H9 (cell line): ENCODE results near the gene PSMB9. TPM values are rescaled to one million over a fixed set of nuclear protein-coding genes. Genes with fewer than 3 reads are reported as not detected.

Experiments used
- DNase-seq: peaks from one replicate; pipeline ENCODE4 v3.0.0-alpha.2; 2017
- H2AFZ ChIP-seq: one replicate; pipeline ENCODE4 v1.6.1; 2013; ENCODE audit warnings: mild to moderate bottlenecking, low read length, control low read depth, moderate library complexity
- H2AK5ac ChIP-seq: 2 replicates; pipeline ENCODE4 v1.6.1; 2013; ENCODE audit warnings: low read length, control low read depth, mixed read lengths; ENCODE audit not compliant: insufficient read length
- H2BK120ac ChIP-seq: one replicate; pipeline ENCODE4 v1.6.1; 2013; ENCODE audit warnings: low read depth, mild to moderate bottlenecking, low read length, control low read depth, inconsistent platforms; ENCODE audit not compliant: poor library complexity, severe bottlenecking
- H2BK12ac ChIP-seq: 2 replicates; pipeline ENCODE4 v1.6.1; 2013; ENCODE audit warnings: low read length, control low read depth, mixed read lengths, low read depth; ENCODE audit not compliant: insufficient read length
- H2BK15ac ChIP-seq: 2 replicates; pipeline ENCODE4 v1.6.1; 2013; ENCODE audit warnings: low read depth, low read length, control low read depth
- H2BK20ac ChIP-seq: one replicate; pipeline ENCODE4 v1.6.1; 2013; ENCODE audit warnings: low read depth, mild to moderate bottlenecking, low read length, control low read depth, inconsistent platforms; ENCODE audit not compliant: poor library complexity, severe bottlenecking
- H2BK5ac ChIP-seq: 2 replicates; pipeline ENCODE4 v1.6.1; 2013; ENCODE audit warnings: low read length, control low read depth, mixed read lengths; ENCODE audit not compliant: insufficient read length
- H3K14ac ChIP-seq: 2 replicates; pipeline ENCODE4 v1.6.1; 2013; ENCODE audit warnings: low read length, control low read depth; ENCODE audit not compliant: insufficient read depth
- H3K18ac ChIP-seq: 2 replicates; pipeline ENCODE4 v1.6.1; 2013; ENCODE audit warnings: low read depth, mild to moderate bottlenecking, mixed read lengths, low read length, control low read depth; ENCODE audit not compliant: insufficient read length
- H3K23ac ChIP-seq: 2 replicates; pipeline ENCODE4 v1.6.1; 2013; ENCODE audit warnings: low read length, control low read depth, mixed read lengths, low read depth; ENCODE audit not compliant: insufficient read length
- H3K23me2 ChIP-seq: 2 replicates; pipeline ENCODE4 v1.6.1; 2013; ENCODE audit warnings: low read depth, mild to moderate bottlenecking, mixed read lengths, low read length, control low read depth; ENCODE audit not compliant: insufficient read length, poor library complexity, severe bottlenecking
- H3K27ac ChIP-seq: 2 replicates; pipeline ENCODE4 v1.5.1; 2013; ENCODE audit warnings: low read length, control low read depth, mixed read lengths, low read depth; ENCODE audit not compliant: insufficient read length
- H3K27me3 ChIP-seq: 2 replicates; pipeline ENCODE4 v1.6.1; 2013; ENCODE audit warnings: low read length, control low read depth, inconsistent platforms; ENCODE audit not compliant: insufficient read depth
- H3K4ac ChIP-seq: 2 replicates; pipeline ENCODE4 v1.6.1; 2013; ENCODE audit warnings: low read depth, mild to moderate bottlenecking, control low read depth, inconsistent platforms, low read length, moderate library complexity
- H3K4me1 ChIP-seq: 2 replicates; pipeline ENCODE4 v1.6.1; 2013; ENCODE audit warnings: low read length, control low read depth, inconsistent platforms; ENCODE audit not compliant: insufficient read depth
- H3K4me2 ChIP-seq: 2 replicates; pipeline ENCODE4 v1.6.1; 2013; ENCODE audit warnings: low read length, control low read depth, mixed read lengths; ENCODE audit not compliant: insufficient read length, insufficient read depth
- H3K56ac ChIP-seq: 2 replicates; pipeline ENCODE4 v1.6.1; 2013; ENCODE audit warnings: low read depth, mild to moderate bottlenecking, mixed read lengths, low read length, control low read depth; ENCODE audit not compliant: insufficient read length
- H3K79me1 ChIP-seq: 2 replicates; pipeline ENCODE4 v1.6.1; 2013; ENCODE audit warnings: low read depth, mild to moderate bottlenecking, moderate library complexity, low read length, control low read depth, inconsistent platforms; ENCODE audit not compliant: insufficient read depth, poor library complexity, severe bottlenecking
- H3K79me2 ChIP-seq: 2 replicates; pipeline ENCODE4 v1.6.1; 2013; ENCODE audit warnings: low read length, control low read depth, inconsistent platforms; ENCODE audit not compliant: insufficient read depth
- H3K9ac ChIP-seq: 2 replicates; pipeline ENCODE4 v1.6.1; 2013; ENCODE audit warnings: low read length, control low read depth, mixed read lengths; ENCODE audit not compliant: insufficient read length; ENCODE audit errors: extremely low read depth
- H3K9me3 ChIP-seq: one replicate; pipeline ENCODE4 v1.6.1; 2013; ENCODE audit warnings: low read depth, low read length, inconsistent platforms; ENCODE audit not compliant: control insufficient read depth
- H3T11ph ChIP-seq: one replicate; pipeline ENCODE4 v1.6.1; 2013; ENCODE audit warnings: mild to moderate bottlenecking, low read length, control low read depth, inconsistent platforms
- H4K20me1 ChIP-seq: one replicate; pipeline ENCODE4 v1.6.1; 2013; ENCODE audit not compliant: control insufficient read depth, insufficient read length, insufficient read depth
- H4K5ac ChIP-seq: 2 replicates; pipeline ENCODE4 v1.6.1; 2013; ENCODE audit warnings: low read depth, mild to moderate bottlenecking, mixed read lengths, low read length, control low read depth; ENCODE audit not compliant: insufficient read length
- H4K8ac ChIP-seq: replicated peaks from 2 replicates; pipeline ENCODE4 v1.6.1; 2013; ENCODE audit warnings: low read length, control low read depth, mixed read lengths, low read depth; ENCODE audit not compliant: insufficient read length
- H4K91ac ChIP-seq: 2 replicates; pipeline ENCODE4 v1.6.1; 2013; ENCODE audit warnings: low read depth, mild to moderate bottlenecking, moderate library complexity, mixed read lengths, low read length, control low read depth; ENCODE audit not compliant: insufficient read length
- H3K27ac Mint-ChIP-seq, 3 experiments: 2 replicates in 2 of 3; 3 replicates in 1 of 3; pipeline ENCODE4 v1.8.0; 2020 to 2021; ENCODE audit warnings: mixed read lengths in 3 of 3, mild to moderate bottlenecking in 1 of 3, moderate library complexity in 1 of 3
- H3K27me3 Mint-ChIP-seq: 2 replicates; pipeline ENCODE4 v1.8.0; 2021; ENCODE audit warnings: low read depth, mild to moderate bottlenecking, moderate library complexity, mixed read lengths
- H3K36me3 Mint-ChIP-seq, 3 experiments: 2 replicates in 2 of 3; 3 replicates in 1 of 3; pipeline ENCODE4 v1.8.0; 2020 to 2021; ENCODE audit warnings: low read depth in 3 of 3, mixed read lengths in 3 of 3; ENCODE audit not compliant: insufficient read depth in 1 of 3
- H3K4me1 Mint-ChIP-seq, 2 experiments: 2 replicates each; pipeline ENCODE4 v1.8.0; 2020; ENCODE audit warnings: mixed read lengths in 2 of 2
- H3K4me3 Mint-ChIP-seq, 2 experiments: 2 replicates in 1 of 2; 3 replicates in 1 of 2; pipeline ENCODE4 v1.8.0; 2020 to 2021; ENCODE audit warnings: mild to moderate bottlenecking in 2 of 2, mixed read lengths in 2 of 2, moderate library complexity in 1 of 2
- H3K9me3 Mint-ChIP-seq, 2 experiments: 2 replicates in 1 of 2; 3 replicates in 1 of 2; pipeline ENCODE4 v1.8.0; 2020; ENCODE audit warnings: mild to moderate bottlenecking in 2 of 2, mixed read lengths in 2 of 2, moderate library complexity in 1 of 2
- CTCF ChIP-seq: fragments of 200-600 bp; sonication (generic); conservative IDR thresholded peaks from 3 replicates; pipeline ENCODE4 v1.8.0; 2021; ENCODE audit warnings: antibody characterized with exemption, mild to moderate bottlenecking
- WGBS: extraction: QIAGEN DNeasy Blood & Tissue Kit; methylation state at CpG from one replicate; pipeline ENCODE4 v1.1.7; 2013; ENCODE audit warnings: missing lambda C conversion rate, low lambda C conversion rate, mixed read lengths; ENCODE audit not compliant: insufficient read length; ENCODE audit errors: extremely low coverage; 5-methylcytosine and 5-hydroxymethylcytosine counted together
- total RNA-seq: library from RNA; stranded (reverse); gene quantifications from 2 replicates; pipeline ENCODE4 v1.2.1, GENCODE V29; 2021

Gene PSMB9
- total RNA-seq, 1 experiment from 2014 or later, result 3.5 TPM

GRCh38 chr6:32857156-32857891, 3.3 kb downstream of the PSMB9 start:
- no peak overlapping the region for H2BK5ac ChIP-seq
- no peak overlapping the region for H3K9ac ChIP-seq
- no peak overlapping the region for H3K4ac ChIP-seq
- Mint-ChIP-seq H3K36me3 (no peaks in the 10 kb centered on the region), H3K27ac (no peak overlapping the region), H3K27me3 (peaks cover 57% of the 10 kb centered on the region), H3K4me1 (peaks cover 20 to 23% of the 10 kb centered on the region in 2 experiments), H3K9me3 (no peaks in the 10 kb centered on the region), H3K4me3 (no peak overlapping the region)
- peaks cover 6% of the 10 kb centered on the region; the same call in 1 of the 2 replicates for H3K27me3 ChIP-seq
- H2BK15ac ChIP-seq, result no peak overlapping the region
- no peak overlapping the region for H3K14ac ChIP-seq
- no peak overlapping the region for H4K8ac ChIP-seq
- H3K4me1 ChIP-seq, result no peaks in the 10 kb centered on the region; the same call in 1 of the 2 replicates
- no CpG with 5 or more reads among the region's 14 CpGs for WGBS
- no peak for TF ChIP-seq CTCF
- H3K23ac ChIP-seq, result no peak overlapping the region
- H2AFZ ChIP-seq, result no peak overlapping the region
- H2AK5ac ChIP-seq, result no peak overlapping the region
- no peaks in the 10 kb centered on the region for H3K79me2 ChIP-seq
- no peak overlapping the region for H2BK120ac ChIP-seq
- H4K20me1 ChIP-seq, result no peaks in the 10 kb centered on the region
- H3K79me1 ChIP-seq, result no peaks in the 10 kb centered on the region
- H3K9me3 ChIP-seq, result no peaks in the 10 kb centered on the region
- DNase-seq, result no peak
- H2BK20ac ChIP-seq, result no peak overlapping the region
- H2BK12ac ChIP-seq, result no peak overlapping the region
- H4K5ac ChIP-seq, result no peak overlapping the region
- no peak overlapping the region for H3K56ac ChIP-seq
- H3T11ph ChIP-seq, result no peak overlapping the region
- H3K23me2 ChIP-seq, result peaks cover 15% of the 10 kb centered on the region
- H3K27ac ChIP-seq, result no peak overlapping the region
- no peak overlapping the region for H3K4me2 ChIP-seq
- no peak overlapping the region for H4K91ac ChIP-seq
- no peak overlapping the region for H3K18ac ChIP-seq
